GM06990 (cell line): Measurements from ENCODE around the gene CHST11.

Source experiments
- DNase-seq: peaks from one replicate; pipeline ENCODE4 v3.0.0-alpha.2; 2011; ENCODE audit not compliant: insufficient read length; ENCODE audit errors: extremely low read depth
- H3K27me3 ChIP-seq: replicated peaks from 2 replicates; pipeline ENCODE4 v1.6.0; 2011; ENCODE audit warnings: low read length; ENCODE audit not compliant: control insufficient read depth, insufficient read depth
- H3K36me3 ChIP-seq: 2 replicates; pipeline ENCODE4 v1.5.1; 2011; ENCODE audit warnings: low read length; ENCODE audit not compliant: control insufficient read depth, insufficient read depth
- H3K4me3 ChIP-seq: replicated peaks from 2 replicates; pipeline ENCODE4 v1.5.1; 2011; ENCODE audit warnings: low read depth, mild to moderate bottlenecking, control low read depth, low read length
- CTCF ChIP-seq: IDR thresholded peaks from 2 replicates; pipeline ENCODE4 v1.5.1; 2011; ENCODE audit warnings: low read length, control low read depth, mild to moderate bottlenecking, inconsistent platforms; ENCODE audit not compliant: insufficient read depth, poor library complexity, severe bottlenecking

Gene CHST11

GRCh38 chr12:104462931-104463339 lies 6.2 kb downstream of the CHST11 start:
- DNase-seq, result peak; percentile 62
- TF ChIP-seq CTCF, result no peak
- Histone ChIP-seq H3K27me3 (no peaks in the 10 kb centered on the region), H3K4me3 (no peak overlapping the region; the same call in 1 of the 2 replicates), H3K36me3 (no peaks in the 10 kb centered on the region)

GRCh38 chr12:104463368-104463767 lies 6.6 kb downstream of the CHST11 start:
- H3K36me3 ChIP-seq, result no peaks in the 10 kb centered on the region
- H3K27me3 ChIP-seq, result no peaks in the 10 kb centered on the region
- peak overlapping the region; percentile 11; the same call in 1 of the 2 replicates for H3K4me3 ChIP-seq
- no peak for TF ChIP-seq CTCF
- no peak for DNase-seq

GRCh38 chr12:104464899-104465298 lies 8.2 kb downstream of the CHST11 start:
- TF ChIP-seq CTCF, result no peak
- DNase-seq, result no peak
- H3K4me3 ChIP-seq, result no peak overlapping the region
- no peaks in the 10 kb centered on the region for H3K27me3 ChIP-seq
- no peaks in the 10 kb centered on the region for H3K36me3 ChIP-seq

GRCh38 chr12:104466709-104467345 lies 10.1 kb downstream of the CHST11 start:
- Histone ChIP-seq H3K4me3 (no peak overlapping the region; the same call in 1 of the 2 replicates), H3K27me3 (no peaks in the 10 kb centered on the region), H3K36me3 (no peaks in the 10 kb centered on the region)
- no peak for DNase-seq
- TF ChIP-seq CTCF, result no peak

GRCh38 chr12:104467346-104467837 lies 10.6 kb downstream of the CHST11 start:
- DNase-seq, result no peak
- Histone ChIP-seq H3K27me3 (no peaks in the 10 kb centered on the region), H3K36me3 (no peaks in the 10 kb centered on the region), H3K4me3 (peak overlapping the region; percentile 10; the same call in 1 of the 2 replicates)
- TF ChIP-seq CTCF, result no peak
